Esophagus squamous epithelium (tissue), 4 donors: ENCODE results near the gene MATK.

ENCODE experiments used
- POLR2A ChIP-seq, 4 donors: fragments of 450-650 bp; IDR thresholded peaks; one replicate each; pipeline ENCODE4 v1.6.1; 2017; ENCODE audit warnings: antibody characterized with exemption in 4 of 4, mild to moderate bottlenecking in 4 of 4, moderate library complexity in 3 of 4
- TF ChIP-seq, protein P1 (sequence below), 6 experiments: fragments of 450-650 bp in 4 of 6; fragments of 200-600 bp in 2 of 6; sonication (generic) in 2 of 6; IDR thresholded peaks; one replicate each; pipeline ENCODE4 v1.5.1; 2016 to 2019; ENCODE audit warnings: antibody characterized with exemption in 6 of 6, mild to moderate bottlenecking in 4 of 6, moderate library complexity in 4 of 6

GRCh38 chr19:3785938-3786824, at the start of gene MATK:
- no peak for TF ChIP-seq POLR2A (IDR thresholded peaks at IDR 0.05)
- TF ChIP-seq, protein P1, sequence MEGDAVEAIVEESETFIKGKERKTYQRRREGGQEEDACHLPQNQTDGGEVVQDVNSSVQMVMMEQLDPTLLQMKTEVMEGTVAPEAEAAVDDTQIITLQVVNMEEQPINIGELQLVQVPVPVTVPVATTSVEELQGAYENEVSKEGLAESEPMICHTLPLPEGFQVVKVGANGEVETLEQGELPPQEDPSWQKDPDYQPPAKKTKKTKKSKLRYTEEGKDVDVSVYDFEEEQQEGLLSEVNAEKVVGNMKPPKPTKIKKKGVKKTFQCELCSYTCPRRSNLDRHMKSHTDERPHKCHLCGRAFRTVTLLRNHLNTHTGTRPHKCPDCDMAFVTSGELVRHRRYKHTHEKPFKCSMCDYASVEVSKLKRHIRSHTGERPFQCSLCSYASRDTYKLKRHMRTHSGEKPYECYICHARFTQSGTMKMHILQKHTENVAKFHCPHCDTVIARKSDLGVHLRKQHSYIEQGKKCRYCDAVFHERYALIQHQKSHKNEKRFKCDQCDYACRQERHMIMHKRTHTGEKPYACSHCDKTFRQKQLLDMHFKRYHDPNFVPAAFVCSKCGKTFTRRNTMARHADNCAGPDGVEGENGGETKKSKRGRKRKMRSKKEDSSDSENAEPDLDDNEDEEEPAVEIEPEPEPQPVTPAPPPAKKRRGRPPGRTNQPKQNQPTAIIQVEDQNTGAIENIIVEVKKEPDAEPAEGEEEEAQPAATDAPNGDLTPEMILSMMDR (IDR thresholded peaks at IDR 0.05) = no peak
